OCI-LY7 (cell line): Measurements from ENCODE around the gene CDCP1. TPM values are rescaled to one million over a fixed set of nuclear protein-coding genes. Genes with fewer than 3 reads are reported as not detected.

Experiments used
- BruUV-seq: library from RNA; stranded (reverse); fragments of 400-500 nt; replicated peaks from 2 replicates; lab custom pipeline; 2021; lab: Mats Ljungman, UMichigan
- CTCF ChIA-PET: fragments of 300-600 bp; sonication (Branson Sonifier 250); formaldehyde crosslinking; loops from one replicate; lab custom pipeline; 2022; ENCODE audit warnings: antibody characterized with exemption; ENCODE audit not compliant: unreplicated experiment; lab: Charles Lee
- POLR2A ChIA-PET: fragments of 300-600 bp; sonication (Branson Sonifier 250); formaldehyde crosslinking; loops from one replicate; lab custom pipeline; 2022; ENCODE audit warnings: antibody characterized with exemption; lab: Charles Lee
- DNase-seq: peaks from one replicate; pipeline ENCODE4 v3.0.0-alpha.2; 2015; ENCODE audit warnings: low spot score
- H2AFZ ChIP-seq: fragments of 200-600 bp; sonication (generic), shearing (Covaris generic); 2 replicates; pipeline ENCODE4 v1.6.1; 2014; ENCODE audit warnings: mild to moderate bottlenecking, antibody characterized with exemption, low read length, moderate library complexity
- H3K27ac ChIP-seq: fragments of 200-600 bp; sonication (generic); 2 replicates; pipeline ENCODE4 v1.5.1; 2014; ENCODE audit warnings: mixed run types, low read depth, mild to moderate bottlenecking, moderate library complexity, low read length, inconsistent platforms; ENCODE audit not compliant: poor library complexity, severe bottlenecking
- H3K36me3 ChIP-seq: fragments of 200-600 bp; sonication (generic); 2 replicates; pipeline ENCODE4 v1.6.1; 2014; ENCODE audit warnings: mild to moderate bottlenecking, antibody characterized with exemption, low read length, moderate library complexity, mixed read lengths; ENCODE audit not compliant: insufficient read depth
- H3K4me1 ChIP-seq: fragments of 200-600 bp; sonication (generic); 2 replicates; pipeline ENCODE4 v1.5.1; 2014; ENCODE audit warnings: mild to moderate bottlenecking, low read length; ENCODE audit not compliant: insufficient read depth, poor library complexity, severe bottlenecking
- H3K4me2 ChIP-seq: fragments of 200-600 bp; sonication (generic); 2 replicates; pipeline ENCODE4 v1.6.1; 2014; ENCODE audit warnings: mild to moderate bottlenecking, low read length
- H3K4me3 ChIP-seq: fragments of 200-600 bp; sonication (generic); 2 replicates; pipeline ENCODE4 v1.5.1; 2014; ENCODE audit warnings: mild to moderate bottlenecking, low read depth, low read length; ENCODE audit not compliant: poor library complexity, severe bottlenecking
- H3K79me2 ChIP-seq: fragments of 200-600 bp; sonication (generic); 2 replicates; pipeline ENCODE4 v1.6.1; 2016; ENCODE audit warnings: low read depth, mild to moderate bottlenecking, low read length, moderate library complexity, mixed read lengths; ENCODE audit not compliant: insufficient read depth
- H3K9me2 ChIP-seq: fragments of 200-600 bp; sonication (generic); 2 replicates; pipeline ENCODE4 v1.6.1; 2016; ENCODE audit warnings: mild to moderate bottlenecking, low read length, mixed read lengths; ENCODE audit not compliant: insufficient read depth
- H3K9me3 ChIP-seq: fragments of 200-600 bp; sonication (generic); 2 replicates; pipeline ENCODE4 v1.6.1; 2014; ENCODE audit warnings: mild to moderate bottlenecking, mixed run types, low read length, mixed read lengths
- H4K20me1 ChIP-seq: fragments of 200-600 bp; sonication (generic); 2 replicates; pipeline ENCODE4 v1.6.1; 2014; ENCODE audit warnings: mild to moderate bottlenecking, antibody characterized with exemption, low read length, moderate library complexity, mixed read lengths; ENCODE audit not compliant: insufficient read depth
- CTCF ChIP-seq: fragments of 200-600 bp; sonication (generic); conservative IDR thresholded peaks from 2 replicates; pipeline ENCODE4 v1.5.1; 2014; ENCODE audit warnings: mild to moderate bottlenecking, antibody characterized with exemption, low read length, moderate library complexity, mixed read lengths
- EZH2phosphoT487 ChIP-seq: fragments of 200-600 bp; sonication (generic); IDR thresholded peaks from 2 replicates; pipeline ENCODE4 v1.6.1; 2018; ENCODE audit warnings: low read depth, borderline replicate concordance, mild to moderate bottlenecking, mixed run types, antibody characterized with exemption, low read length, moderate library complexity, mixed read lengths
- intact Hi-C: fragments of 100-400 bp; cut with micrococcal nuclease; formaldehyde crosslinking; loops from one replicate; pipeline ENCODE4 v1.10.0; 2022; ENCODE audit not compliant: unreplicated experiment
- total RNA-seq, 2 experiments: library from RNA; depleted of rRNA in 1 of 2; stranded (reverse); fragments of >200 nt in 1 of 2; shearing (Covaris generic) in 1 of 2; gene quantifications; 2 replicates each; pipeline ENCODE4 v1.2.3, GENCODE V29; 2014 to 2022

CDCP1 gene
- total RNA-seq, 2 experiments from 2014 or later = not detected

GRCh38 chr3:45191924-45192417 lies 45.8 kb upstream of the CDCP1 start:
- POLR2A ChIA-PET = no interaction called here
- H3K9me2 ChIP-seq = no peaks in the 10 kb centered on the region
- DNase-seq = no peak
- no TSS peak for BruUV-seq
- CTCF ChIA-PET = no interaction called here
- intact Hi-C loops = no loop called here
- H2AFZ ChIP-seq = no peak overlapping the region
- H3K27ac ChIP-seq = no peak overlapping the region
- no peak overlapping the region for H3K4me2 ChIP-seq
- no peaks in the 10 kb centered on the region for H3K4me1 ChIP-seq
- TF ChIP-seq CTCF (no peak), EZH2phosphoT487 (no peak)
- no peaks in the 10 kb centered on the region for H3K79me2 ChIP-seq
- H4K20me1 ChIP-seq = no peaks in the 10 kb centered on the region
- no peaks in the 10 kb centered on the region for H3K36me3 ChIP-seq
- no peaks in the 10 kb centered on the region for H3K9me3 ChIP-seq
- no peak overlapping the region for H3K4me3 ChIP-seq

- no TSS peak for BruUV-seq
Observed at GRCh38 chr3:45191424-45191823, 45.2 kb upstream of the CDCP1 start.

More at GRCh38 chr3:45191424-45191823, 45.2 kb upstream of the CDCP1 start:
- POLR2A ChIA-PET = no interaction called here
- H3K79me2 ChIP-seq = no peaks in the 10 kb centered on the region
- H3K9me3 ChIP-seq = no peaks in the 10 kb centered on the region
- H3K4me3 ChIP-seq = no peak overlapping the region
- no peaks in the 10 kb centered on the region for H3K9me2 ChIP-seq
- intact Hi-C loops = no loop called here
- no peaks in the 10 kb centered on the region for H3K36me3 ChIP-seq
- H2AFZ ChIP-seq = no peak overlapping the region
- no peak overlapping the region for H3K27ac ChIP-seq
- H3K4me1 ChIP-seq = no peaks in the 10 kb centered on the region
- no peak overlapping the region for H3K4me2 ChIP-seq
- H4K20me1 ChIP-seq = no peaks in the 10 kb centered on the region
- no peak for DNase-seq
- TF ChIP-seq EZH2phosphoT487 = no peak
- TF ChIP-seq CTCF = no peak
- CTCF ChIA-PET = no interaction called here
